Gastroesophageal sphincter (tissue), 3 donors: ENCODE measurements around the gene BLTP2.
"Not testable (repeated sequence)": the region's sequence is repeated elsewhere in the genome, so short reads cannot be mapped to it uniquely, and the experiment has no call there.

Source experiments
- EP300 ChIP-seq: sonication (generic); formaldehyde crosslinking; IDR thresholded peaks from one replicate; pipeline ENCODE4 v1.6.1; 2017; ENCODE audit warnings: antibody characterized with exemption, mild to moderate bottlenecking
- POLR2A ChIP-seq, 2 donors: fragments of 450-650 bp; IDR thresholded peaks; one replicate each; pipeline ENCODE4 v1.6.1; 2017; ENCODE audit warnings: antibody characterized with exemption in 2 of 2, mild to moderate bottlenecking in 2 of 2, moderate library complexity in 1 of 2
- TF ChIP-seq, protein P1 (sequence below), 4 experiments: fragments of 200-600 bp in 2 of 4; fragments of 450-650 bp in 2 of 4; sonication (generic) in 1 of 4; IDR thresholded peaks; one replicate each; pipeline ENCODE4 v1.5.1; 2017 to 2019; ENCODE audit warnings: antibody characterized with exemption in 4 of 4, mild to moderate bottlenecking in 2 of 4, moderate library complexity in 2 of 4

DNA sequence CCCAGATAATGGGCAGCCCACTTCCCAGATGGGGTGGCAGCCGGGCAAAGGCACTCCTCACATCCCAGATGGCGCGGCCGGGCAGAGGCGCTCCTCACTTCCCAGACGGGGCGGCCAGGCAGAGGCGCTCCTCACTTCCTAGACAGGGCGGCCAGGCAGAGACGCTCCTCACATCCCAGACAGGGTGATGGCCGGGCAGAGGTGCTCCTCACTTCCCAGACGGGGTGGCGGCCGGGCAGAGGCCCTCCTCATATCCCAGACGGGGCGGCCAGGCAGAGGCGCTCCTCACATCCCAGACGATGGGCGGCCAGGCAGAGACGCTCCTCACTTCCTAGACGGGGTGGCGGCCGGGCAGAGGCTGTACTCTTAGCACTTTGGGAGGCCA, 14.5 kb upstream of the BLTP2 start:
- TF ChIP-seq EP300; POLR2A (IDR thresholded peaks at IDR 0.05): not testable (repeated sequence)
- TF ChIP-seq, protein P1, sequence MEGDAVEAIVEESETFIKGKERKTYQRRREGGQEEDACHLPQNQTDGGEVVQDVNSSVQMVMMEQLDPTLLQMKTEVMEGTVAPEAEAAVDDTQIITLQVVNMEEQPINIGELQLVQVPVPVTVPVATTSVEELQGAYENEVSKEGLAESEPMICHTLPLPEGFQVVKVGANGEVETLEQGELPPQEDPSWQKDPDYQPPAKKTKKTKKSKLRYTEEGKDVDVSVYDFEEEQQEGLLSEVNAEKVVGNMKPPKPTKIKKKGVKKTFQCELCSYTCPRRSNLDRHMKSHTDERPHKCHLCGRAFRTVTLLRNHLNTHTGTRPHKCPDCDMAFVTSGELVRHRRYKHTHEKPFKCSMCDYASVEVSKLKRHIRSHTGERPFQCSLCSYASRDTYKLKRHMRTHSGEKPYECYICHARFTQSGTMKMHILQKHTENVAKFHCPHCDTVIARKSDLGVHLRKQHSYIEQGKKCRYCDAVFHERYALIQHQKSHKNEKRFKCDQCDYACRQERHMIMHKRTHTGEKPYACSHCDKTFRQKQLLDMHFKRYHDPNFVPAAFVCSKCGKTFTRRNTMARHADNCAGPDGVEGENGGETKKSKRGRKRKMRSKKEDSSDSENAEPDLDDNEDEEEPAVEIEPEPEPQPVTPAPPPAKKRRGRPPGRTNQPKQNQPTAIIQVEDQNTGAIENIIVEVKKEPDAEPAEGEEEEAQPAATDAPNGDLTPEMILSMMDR (IDR thresholded peaks at IDR 0.05) = not testable (repeated sequence)
